ENCODE measurements around the gene SNX17. TPM values are rescaled to one million over a fixed set of nuclear protein-coding genes. Genes with fewer than 3 reads are reported as not detected.

SNX17 gene
- total RNA-seq, 2 donors from 2014 or later = 75.7 to 80.3 TPM

- ATAC-seq = no peak
- Mint-ChIP-seq H3K4me1 (peaks cover 34% of the 10 kb centered on the region), H3K36me3 (ENCODE audit: low read depth) (peaks cover 4% of the 10 kb centered on the region)
Measured at GRCh38 chr2:27376151-27376865, 5.9 kb downstream of the SNX17 start.

GRCh38 chr2:27376866-27377617 is 6.6 kb downstream of the SNX17 start:
- Mint-ChIP-seq H3K4me1 (peaks cover 32% of the 10 kb centered on the region), H3K4me3 (peak overlapping the region; percentile 41), H3K27ac (peak overlapping the region; percentile 73), H3K36me3 (ENCODE audit: low read depth) (peaks cover 4% of the 10 kb centered on the region), H3K27me3 (no peaks in the 10 kb centered on the region)
- no peak for ATAC-seq
- no peak for DNase-seq
- H3K9me3 ChIP-seq (ENCODE audit: control insufficient read depth, low read length, poor library complexity, severe bottlenecking) = no peaks in the 10 kb centered on the region

More at GRCh38 chr2:27376151-27376865, 5.9 kb downstream of the SNX17 start:
- Mint-ChIP-seq H3K27ac (peak overlapping the region; percentile 73), H3K27me3 (no peaks in the 10 kb centered on the region), H3K4me3 (no peak overlapping the region)
- H3K9me3 ChIP-seq (ENCODE audit: control insufficient read depth, low read length, poor library complexity, severe bottlenecking) = no peaks in the 10 kb centered on the region
- DNase-seq = no peak

- no peak for ATAC-seq
- Mint-ChIP-seq H3K27ac (peak overlapping the region; percentile 73), H3K36me3 (ENCODE audit: low read depth) (peaks cover 4% of the 10 kb centered on the region), H3K4me3 (no peak overlapping the region), H3K27me3 (no peaks in the 10 kb centered on the region), H3K4me1 (peaks cover 27% of the 10 kb centered on the region)
- no peaks in the 10 kb centered on the region for H3K9me3 ChIP-seq (ENCODE audit: control insufficient read depth, low read length, poor library complexity, severe bottlenecking)
- DNase-seq = no peak
Measured at GRCh38 chr2:27377618-27378095, 7.2 kb downstream of the SNX17 start.

DNA sequence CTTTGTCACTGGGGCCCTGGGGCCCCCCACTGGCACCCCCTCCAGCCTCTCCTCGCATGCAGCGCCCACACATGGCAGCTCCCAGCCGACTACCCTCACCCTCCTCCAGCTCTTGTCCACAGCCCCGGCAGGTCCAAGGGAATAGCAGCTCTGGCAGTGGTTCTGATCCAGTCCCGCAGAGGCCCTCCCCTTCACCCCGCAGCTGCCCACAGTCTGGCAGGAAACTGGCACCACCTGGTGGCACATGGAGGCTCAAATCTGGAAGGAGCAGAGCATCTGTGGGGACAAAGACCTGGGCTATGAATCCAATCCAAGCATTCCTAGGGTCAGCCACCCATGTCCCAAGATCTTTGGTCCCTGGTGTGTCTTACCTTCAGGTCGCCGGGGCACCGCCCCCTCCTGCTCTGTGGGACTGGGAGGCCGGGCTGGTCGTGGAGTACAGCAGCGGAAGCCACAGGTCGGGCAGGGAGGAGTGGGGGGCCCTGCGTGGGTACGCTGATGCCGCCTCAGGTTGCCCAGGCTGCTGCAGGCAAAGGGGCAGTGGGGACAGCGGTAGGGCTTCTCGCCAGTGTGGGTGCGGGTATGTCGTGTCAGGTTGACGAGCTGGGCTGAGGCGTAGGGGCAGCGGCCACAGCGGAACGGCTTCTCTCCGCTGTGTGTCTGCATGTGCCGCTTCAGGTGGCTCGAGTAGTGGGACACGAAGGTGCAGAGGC is 7.8 kb downstream of the SNX17 start:
- Mint-ChIP-seq H3K36me3 (ENCODE audit: low read depth) (peaks cover 4% of the 10 kb centered on the region), H3K27ac (peak overlapping the region; percentile 73), H3K27me3 (no peaks in the 10 kb centered on the region), H3K4me1 (peaks cover 23% of the 10 kb centered on the region), H3K4me3 (no peak overlapping the region)
- ATAC-seq = no peak
- no peaks in the 10 kb centered on the region for H3K9me3 ChIP-seq (ENCODE audit: control insufficient read depth, low read length, poor library complexity, severe bottlenecking)
- no peak for DNase-seq

DNA sequence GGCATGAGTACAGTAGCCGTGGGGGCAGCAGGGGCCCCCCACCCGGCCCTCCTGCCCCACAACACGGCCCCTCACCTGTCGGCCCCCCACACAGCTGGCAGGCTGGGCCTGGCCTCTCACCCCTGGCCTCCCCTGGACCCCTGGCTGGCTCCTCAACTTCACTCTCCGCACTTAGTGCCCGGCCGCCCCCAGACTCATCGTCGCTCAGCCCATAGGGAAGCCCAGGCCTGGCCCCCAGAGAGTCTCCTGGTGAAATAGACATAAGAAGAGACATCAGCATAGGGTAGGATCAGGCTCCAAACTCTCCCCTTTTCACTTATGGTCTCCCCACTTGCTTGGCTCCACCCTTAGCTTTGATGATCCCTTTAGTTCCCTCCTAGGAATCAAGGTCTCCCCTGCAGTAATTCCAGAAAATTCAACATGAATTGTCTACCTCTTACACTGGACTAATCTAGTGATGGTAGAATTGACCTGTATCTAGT is 8.4 kb downstream of the SNX17 start:
- H3K36me3 Mint-ChIP-seq (ENCODE audit: low read depth) = peaks cover 4% of the 10 kb centered on the region
- H3K27me3 Mint-ChIP-seq = no peaks in the 10 kb centered on the region
- DNase-seq = no peak
- no peak for ATAC-seq
- peak overlapping the region; percentile 92 for H3K4me3 Mint-ChIP-seq
- H3K4me1 Mint-ChIP-seq = peaks cover 23% of the 10 kb centered on the region
- H3K27ac Mint-ChIP-seq = peak overlapping the region; percentile 92
- no peaks in the 10 kb centered on the region for H3K9me3 ChIP-seq (ENCODE audit: control insufficient read depth, low read length, poor library complexity, severe bottlenecking)

- DNase-seq = no peak
- no peak for ATAC-seq
- H3K36me3 Mint-ChIP-seq (ENCODE audit: low read depth) = peaks cover 6% of the 10 kb centered on the region
- no peaks in the 10 kb centered on the region for H3K9me3 ChIP-seq (ENCODE audit: control insufficient read depth, low read length, poor library complexity, severe bottlenecking)
- peaks cover 23% of the 10 kb centered on the region for H3K4me1 Mint-ChIP-seq
- H3K27ac Mint-ChIP-seq = peak overlapping the region; percentile 92
- H3K4me3 Mint-ChIP-seq = peak overlapping the region; percentile 92
- H3K27me3 Mint-ChIP-seq = no peaks in the 10 kb centered on the region
Measured at GRCh38 chr2:27379383-27379835, 9.0 kb downstream of the SNX17 start.

- no peak for DNase-seq
- Mint-ChIP-seq H3K27me3 (no peaks in the 10 kb centered on the region), H3K4me1 (peaks cover 24% of the 10 kb centered on the region), H3K4me3 (peak overlapping the region; percentile 92), H3K36me3 (ENCODE audit: low read depth) (peaks cover 6% of the 10 kb centered on the region), H3K27ac (peak overlapping the region; percentile 92)
- H3K9me3 ChIP-seq (ENCODE audit: control insufficient read depth, low read length, poor library complexity, severe bottlenecking) = no peaks in the 10 kb centered on the region
- peak; percentile 44 for ATAC-seq
Measured at GRCh38 chr2:27379836-27380625, 9.6 kb downstream of the SNX17 start.

- peaks cover 27% of the 10 kb centered on the region for H3K4me1 Mint-ChIP-seq
- H3K36me3 Mint-ChIP-seq (ENCODE audit: low read depth) = peaks cover 13% of the 10 kb centered on the region
- H3K4me3 Mint-ChIP-seq = peak within 1 kb of the TSS; percentile 92
- DNase-seq (peak; percentile 77 to 80 (median 80)), ATAC-seq (peak; percentile 95)
- no peaks in the 10 kb centered on the region for H3K9me3 ChIP-seq (ENCODE audit: control insufficient read depth, low read length, poor library complexity, severe bottlenecking)
- H3K27me3 Mint-ChIP-seq = no peaks in the 10 kb centered on the region
- peak within 1 kb of the TSS; percentile 92 for H3K27ac Mint-ChIP-seq
Measured at GRCh38 chr2:27380626-27381545, 10.5 kb downstream of the SNX17 start, which contains the start of gene ZNF513. Gene ZNF513, minus strand, starts transcription at chr2:27380734. Its CDS starts 208 bp downstream, at chr2:27380526.

DNA sequence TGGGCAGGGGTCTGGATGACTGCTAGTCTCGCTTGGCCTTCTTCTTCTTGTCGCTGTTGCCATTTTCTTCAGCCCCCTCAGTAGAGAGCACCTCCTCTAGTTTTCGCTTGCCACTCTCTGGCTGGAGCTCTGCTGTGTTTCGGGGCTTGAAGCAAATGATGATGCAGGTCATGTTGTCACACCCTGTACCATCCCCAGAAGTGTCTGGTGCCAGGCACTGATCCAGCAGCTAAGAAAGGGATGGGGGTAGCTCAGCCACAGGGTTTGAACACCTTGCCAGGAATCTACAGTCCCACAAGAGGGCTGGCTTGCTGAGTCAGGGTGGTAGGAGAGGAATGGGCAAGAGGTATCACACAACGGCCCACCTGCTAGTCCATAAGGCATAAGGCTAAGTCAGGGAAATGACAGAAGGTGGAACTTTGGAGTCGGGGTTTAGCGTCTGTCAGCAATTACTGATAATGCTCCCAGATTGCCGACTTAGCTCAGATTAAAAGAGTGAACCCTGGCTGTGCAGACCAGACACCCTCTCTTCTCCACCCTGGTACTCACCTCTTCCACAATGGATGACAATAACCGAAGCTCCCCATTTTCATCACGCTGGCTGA is 11.3 kb downstream of the SNX17 start:
- Mint-ChIP-seq H3K27ac (peak overlapping the region; percentile 92), H3K36me3 (ENCODE audit: low read depth) (peaks cover 13% of the 10 kb centered on the region), H3K4me3 (peak overlapping the region; percentile 92), H3K27me3 (no peaks in the 10 kb centered on the region), H3K4me1 (peaks cover 27% of the 10 kb centered on the region)
- DNase-seq (no peak), ATAC-seq (no peak)
- no peaks in the 10 kb centered on the region for H3K9me3 ChIP-seq (ENCODE audit: control insufficient read depth, low read length, poor library complexity, severe bottlenecking)

GRCh38 chr2:27390822-27391679 is 20.6 kb downstream of the SNX17 start:
- Mint-ChIP-seq H3K4me1 (peaks cover 23% of the 10 kb centered on the region), H3K27ac (peak overlapping the region; percentile 94), H3K27me3 (no peaks in the 10 kb centered on the region), H3K4me3 (peak overlapping the region; percentile 80), H3K36me3 (ENCODE audit: low read depth) (peaks cover 2% of the 10 kb centered on the region)
- no peaks in the 10 kb centered on the region for H3K9me3 ChIP-seq (ENCODE audit: control insufficient read depth, low read length, poor library complexity, severe bottlenecking)
- DNase-seq (no peak), ATAC-seq (peak; percentile 87)

GRCh38 chr2:27393225-27393624 is 22.8 kb downstream of the SNX17 start:
- ATAC-seq = no peak
- no peaks in the 10 kb centered on the region for H3K9me3 ChIP-seq (ENCODE audit: control insufficient read depth, low read length, poor library complexity, severe bottlenecking)
- Mint-ChIP-seq H3K27me3 (no peaks in the 10 kb centered on the region), H3K27ac (no peak overlapping the region), H3K4me1 (peaks cover 34% of the 10 kb centered on the region), H3K4me3 (no peak overlapping the region), H3K36me3 (ENCODE audit: low read depth) (no peaks in the 10 kb centered on the region)
- DNase-seq = no peak
